GM21423 (cell line): ENCODE data around the gene NOTO.
"Not testable (repeated sequence)": the region's sequence is repeated elsewhere in the genome, so short reads cannot be mapped to it uniquely, and the experiment has no call there.

Source experiments
- ATAC-seq: cut with Tn5 transposase; IDR thresholded peaks from one replicate; pipeline ENCODE4 v1.9.1; 2021; ENCODE audit warnings: mild to moderate bottlenecking, moderate library complexity; ENCODE audit not compliant: unreplicated experiment

The NOTO gene

GRCh38 chr2:73197579-73197978 lies 4.8 kb upstream of the NOTO start:
- ATAC-seq, result no peak

- ATAC-seq, result not testable (repeated sequence)
These were observed 2.1 kb upstream of the NOTO start for GRCh38 chr2:73200281-73200680.

GRCh38 chr2:73203055-73203681 lies 794 bp downstream of the NOTO start:
- no peak for ATAC-seq

GRCh38 chr2:73205611-73206010 lies 3.2 kb downstream of the NOTO start:
- no peak for ATAC-seq

- ATAC-seq, result no peak
These were observed 5.9 kb downstream of the NOTO start for GRCh38 chr2:73208258-73208657.

- ATAC-seq, result no peak
These were observed 7.6 kb downstream of the NOTO start for GRCh38 chr2:73210019-73210418.

GRCh38 chr2:73210696-73211095 lies 8.3 kb downstream of the NOTO start:
- ATAC-seq, result no peak

- ATAC-seq, result no peak
These were observed 9.7 kb downstream of the NOTO start for GRCh38 chr2:73212098-73212447.

GRCh38 chr2:73212448-73213176 lies 10.2 kb downstream of the NOTO start:
- ATAC-seq, result peak; percentile 64

- ATAC-seq, result peak; percentile 90
These were observed 12.0 kb downstream of the NOTO start, which contains the start of gene SMYD5 for GRCh38 chr2:73214120-73215035. Gene SMYD5 (plus strand): TSS chr2:73214245. CDS start chr2:73214267, 22 bp downstream.

- no peak for ATAC-seq
These were observed 12.9 kb downstream of the NOTO start for GRCh38 chr2:73215254-73215653.

- no peak for ATAC-seq
These were observed 14.8 kb downstream of the NOTO start for GRCh38 chr2:73217160-73217559.

- ATAC-seq, result no peak
These were observed 15.5 kb downstream of the NOTO start for GRCh38 chr2:73217826-73218225.

GRCh38 chr2:73218298-73218697 lies 15.9 kb downstream of the NOTO start:
- no peak for ATAC-seq

- no peak for ATAC-seq
These were observed 21.4 kb downstream of the NOTO start for GRCh38 chr2:73223821-73224220.

GRCh38 chr2:73225513-73226360 lies 23.4 kb downstream of the NOTO start:
- no peak for ATAC-seq

- no peak for ATAC-seq
These were observed 24.7 kb downstream of the NOTO start for GRCh38 chr2:73227086-73227485.

- no peak for ATAC-seq
These were observed 26.3 kb downstream of the NOTO start for GRCh38 chr2:73228631-73229030.

- peak; percentile 8 for ATAC-seq
These were observed 30.2 kb downstream of the NOTO start for GRCh38 chr2:73232403-73233153.
